ENCODE data around the gene FUT3. TPM values are rescaled to one million over a fixed set of nuclear protein-coding genes. Genes with fewer than 3 reads are reported as not detected.
A peak's percentile ranks its signal among the peaks of the same experiment; 100 is the strongest.
"Not testable (repeated sequence)": the region's sequence is repeated elsewhere in the genome, so short reads cannot be mapped to it uniquely, and the experiment has no call there.

Gene FUT3
- total RNA-seq, 1 experiment from 2014 or later = 2.6 TPM

GRCh38 chr19:5874496-5874895, 23.2 kb upstream of the FUT3 start:
- H3K79me2 ChIP-seq (ENCODE audit: insufficient read depth, low read length); intact Hi-C loops (cut with micrococcal nuclease); BruUV-seq (replicated peaks); H3K36me3 ChIP-seq (ENCODE audit: control insufficient read depth in 1 of 2, insufficient read depth in 2 of 2, low read length in 2 of 2); H3K9me3 ChIP-seq (ENCODE audit: control insufficient read depth in 1 of 2, insufficient read depth in 1 of 2, low read depth in 1 of 2, low read length in 2 of 2); POLR2A ChIA-PET; RAD21 ChIA-PET (ENCODE audit: low non-redundant PET in 1 of 2, low total read pairs in 2 of 2, uncharacterized antibody in 2 of 2, unreplicated experiment in 2 of 2); CTCF ChIA-PET; H4K20me1 ChIP-seq (ENCODE audit: insufficient read depth); H3K9ac ChIP-seq (ENCODE audit: low read length); H3K4me3 ChIP-seq (replicated peaks in 1 of 2; ENCODE audit: low read depth in 1 of 2, low read length in 2 of 2); H3K27ac ChIP-seq (ENCODE audit: low read depth, low read length); H3K27me3 ChIP-seq (ENCODE audit: insufficient read depth, low read length); DNase-seq (ENCODE audit: low read depth, low spot score); H2AFZ ChIP-seq (ENCODE audit: low read depth, low read length, poor library complexity, severe bottlenecking); H3K9me2 ChIP-seq (ENCODE audit: insufficient read depth): not testable (repeated sequence)
- H3K4me1 ChIP-seq (ENCODE audit: control insufficient read depth in 1 of 2, insufficient read depth in 2 of 2, low read length in 2 of 2) = peaks cover 12 to 22% of the 10 kb centered on the region in 2 experiments
- peak overlapping the region; percentile 51 for H3K4me2 ChIP-seq (ENCODE audit: low read length)
- TF ChIP-seq SRF (IDR thresholded peaks at IDR 0.05; ENCODE audit: low read depth) = peak; percentile 91
- peak; percentile 72 for ATAC-seq

- Histone ChIP-seq H3K9ac (ENCODE audit: low read length) (no peak overlapping the region), H3K79me2 (ENCODE audit: insufficient read depth, low read length) (no peaks in the 10 kb centered on the region), H3K27ac (ENCODE audit: low read depth, low read length) (no peak overlapping the region), H2AFZ (ENCODE audit: low read depth, low read length, poor library complexity, severe bottlenecking) (no peak overlapping the region), H3K4me1 (ENCODE audit: control insufficient read depth in 1 of 2, insufficient read depth in 2 of 2, low read length in 2 of 2) (peaks cover 12 to 22% of the 10 kb centered on the region in 2 experiments), H4K20me1 (ENCODE audit: insufficient read depth) (no peaks in the 10 kb centered on the region), H3K4me3 (replicated peaks in 1 of 2; ENCODE audit: low read depth in 1 of 2, low read length in 2 of 2) (no peak overlapping the region), H3K36me3 (ENCODE audit: control insufficient read depth in 1 of 2, insufficient read depth in 2 of 2, low read length in 2 of 2) (no peaks in the 10 kb centered on the region), H3K9me2 (ENCODE audit: insufficient read depth) (no peaks in the 10 kb centered on the region), H3K4me2 (ENCODE audit: low read length) (no peak overlapping the region), H3K27me3 (ENCODE audit: insufficient read depth, low read length) (no peaks in the 10 kb centered on the region), H3K9me3 (ENCODE audit: control insufficient read depth in 1 of 2, insufficient read depth in 1 of 2, low read depth in 1 of 2, low read length in 2 of 2) (no peaks in the 10 kb centered on the region)
- intact Hi-C loops (cut with micrococcal nuclease) = no loop called here
- BruUV-seq (replicated peaks) = no TSS peak
- ChIA-PET CTCF (no interaction called here), POLR2A (no interaction called here), RAD21 (ENCODE audit: low non-redundant PET in 1 of 2, low total read pairs in 2 of 2, uncharacterized antibody in 2 of 2, unreplicated experiment in 2 of 2) (no interaction called here)
- DNase-seq (ENCODE audit: low read depth, low spot score) (no peak), ATAC-seq (no peak)
- no peak for TF ChIP-seq ZFX (IDR thresholded peaks at IDR 0.05)
- TF ChIP-seq SIN3A (IDR thresholded peaks at IDR 0.05; ENCODE audit: low read depth) = no peak
- no peak for TF ChIP-seq EGR1 (IDR thresholded peaks at IDR 0.05; ENCODE audit: low read depth)
- TF ChIP-seq EZH2 (IDR thresholded peaks at IDR 0.05) = no peak
- no peak for TF ChIP-seq CEBPB (IDR thresholded peaks at IDR 0.05; ENCODE audit: low read depth)
- TF ChIP-seq REST (IDR thresholded peaks at IDR 0.05; ENCODE audit: low read depth) = no peak
- no peak for TF ChIP-seq ATF3 (IDR thresholded peaks at IDR 0.05)
- TF ChIP-seq MAX (IDR thresholded peaks at IDR 0.05) = no peak
- TF ChIP-seq YY1 (IDR thresholded peaks at IDR 0.05; ENCODE audit: extremely low read depth, insufficient replicate concordance, low read depth, low read length) = no peak
- TF ChIP-seq SRF (IDR thresholded peaks at IDR 0.05; ENCODE audit: low read depth) = no peak
- TF ChIP-seq POLR2A (IDR thresholded peaks at IDR 0.05; ENCODE audit: borderline replicate concordance, extremely low read depth, insufficient read depth, insufficient read length) = no peak
- no peak for TF ChIP-seq ZBTB33 (IDR thresholded peaks at IDR 0.05; ENCODE audit: extremely low read depth, insufficient replicate concordance, low read length)
- no peak for TF ChIP-seq POLR2AphosphoS5 (IDR thresholded peaks at IDR 0.05; ENCODE audit: low read depth, low read length)
- TF ChIP-seq ELF1 (IDR thresholded peaks at IDR 0.05; ENCODE audit: borderline replicate concordance, low read depth) = no peak
- no peak for TF ChIP-seq SP1 (IDR thresholded peaks at IDR 0.05; ENCODE audit: low read depth)
- TF ChIP-seq EZH2phosphoT487 (IDR thresholded peaks at IDR 0.05; ENCODE audit: borderline replicate concordance) = no peak
Measured at GRCh38 chr19:5873617-5874199, 22.5 kb upstream of the FUT3 start.

All from HCT116 (cell line).